DOHH2 (cell line): ENCODE results near the gene RAB22A.

Experiments
- EZH2phosphoT487 ChIP-seq: fragments of 200-600 bp; sonication (generic); IDR thresholded peaks from 2 replicates; pipeline ENCODE4 v1.6.1; 2017; ENCODE audit warnings: borderline replicate concordance, mild to moderate bottlenecking, antibody characterized with exemption, low read length, moderate library complexity, mixed read lengths
- TF ChIP-seq, protein P1 (sequence below): fragments of 200-600 bp; sonication (generic); IDR thresholded peaks from one replicate; pipeline ENCODE4 v1.5.1; 2014; ENCODE audit warnings: antibody characterized with exemption, mild to moderate bottlenecking, low read depth, low read length; ENCODE audit not compliant: poor library complexity, severe bottlenecking

DNA sequence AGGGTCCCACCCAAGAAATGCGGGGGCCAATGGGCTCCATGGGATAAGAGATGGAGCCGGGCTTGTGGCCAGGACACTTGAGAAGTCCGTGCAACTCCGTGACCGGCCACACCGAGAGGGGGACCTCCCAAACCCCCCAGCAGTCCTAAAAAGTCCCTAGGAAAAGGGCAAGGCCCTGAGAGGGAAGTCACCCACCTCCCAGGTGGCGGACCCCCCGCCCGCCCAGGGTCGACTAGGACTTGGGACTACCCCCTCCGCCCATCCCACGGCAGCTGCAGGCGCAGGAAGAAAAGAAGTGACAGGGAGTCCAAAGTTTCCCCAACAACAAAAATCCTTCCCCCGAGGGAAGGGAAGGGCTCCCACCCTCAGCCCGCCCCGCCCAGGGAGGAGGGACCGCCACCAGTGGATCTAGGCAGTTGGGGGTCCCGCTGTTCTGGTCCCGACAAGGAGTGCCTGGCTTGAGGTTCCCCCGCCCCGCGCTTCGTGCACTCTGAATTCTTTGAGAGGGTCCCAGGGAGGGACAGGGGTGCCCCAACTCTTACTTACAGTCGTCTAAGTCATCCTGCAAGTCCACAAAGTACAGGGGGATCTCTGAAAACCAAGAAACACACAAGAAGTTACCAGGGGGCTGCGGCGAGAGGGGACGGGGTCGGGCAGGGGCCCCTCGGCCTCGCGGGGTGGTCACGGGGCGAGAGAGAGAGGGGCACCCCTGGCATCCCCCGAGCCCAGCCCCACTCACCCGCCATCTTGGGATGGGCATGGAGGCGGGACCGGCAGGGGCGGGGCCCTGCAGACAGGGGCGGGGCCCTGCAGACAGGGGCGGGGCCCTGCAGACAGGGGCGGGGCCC, 611 bp upstream of the RAB22A start:
- TF ChIP-seq, protein P1, sequence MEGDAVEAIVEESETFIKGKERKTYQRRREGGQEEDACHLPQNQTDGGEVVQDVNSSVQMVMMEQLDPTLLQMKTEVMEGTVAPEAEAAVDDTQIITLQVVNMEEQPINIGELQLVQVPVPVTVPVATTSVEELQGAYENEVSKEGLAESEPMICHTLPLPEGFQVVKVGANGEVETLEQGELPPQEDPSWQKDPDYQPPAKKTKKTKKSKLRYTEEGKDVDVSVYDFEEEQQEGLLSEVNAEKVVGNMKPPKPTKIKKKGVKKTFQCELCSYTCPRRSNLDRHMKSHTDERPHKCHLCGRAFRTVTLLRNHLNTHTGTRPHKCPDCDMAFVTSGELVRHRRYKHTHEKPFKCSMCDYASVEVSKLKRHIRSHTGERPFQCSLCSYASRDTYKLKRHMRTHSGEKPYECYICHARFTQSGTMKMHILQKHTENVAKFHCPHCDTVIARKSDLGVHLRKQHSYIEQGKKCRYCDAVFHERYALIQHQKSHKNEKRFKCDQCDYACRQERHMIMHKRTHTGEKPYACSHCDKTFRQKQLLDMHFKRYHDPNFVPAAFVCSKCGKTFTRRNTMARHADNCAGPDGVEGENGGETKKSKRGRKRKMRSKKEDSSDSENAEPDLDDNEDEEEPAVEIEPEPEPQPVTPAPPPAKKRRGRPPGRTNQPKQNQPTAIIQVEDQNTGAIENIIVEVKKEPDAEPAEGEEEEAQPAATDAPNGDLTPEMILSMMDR = no peak
- TF ChIP-seq EZH2phosphoT487 = no peak
